ENCODE measurements around the gene IFNLR1.

Gene IFNLR1

GRCh38 chr1:24141311-24141997 lies 45.6 kb downstream of the IFNLR1 start:
- Mint-ChIP-seq H3K4me1 (peaks cover 1 to 5% of the 10 kb centered on the region in 2 donors), H3K9me3 (peaks cover 0 to 2% of the 10 kb centered on the region in 2 donors), H3K36me3 (no peaks in the 10 kb centered on the region), H3K27ac (no peak overlapping the region), H3K27me3 (peaks cover 13 to 17% of the 10 kb centered on the region in 2 donors), H3K4me3 (no peak overlapping the region)
- no peak for DNase-seq
- ATAC-seq (replicated peaks), result no peak

- DNase-seq (no peak), ATAC-seq (replicated peaks) (no peak)
- Mint-ChIP-seq H3K36me3 (no peaks in the 10 kb centered on the region), H3K9me3 (peaks cover 0 to 2% of the 10 kb centered on the region in 2 donors), H3K27me3 (peaks cover 13 to 15% of the 10 kb centered on the region in 2 donors), H3K4me3 (no peak overlapping the region), H3K4me1 (peaks cover 1 to 5% of the 10 kb centered on the region in 2 donors), H3K27ac (no peak overlapping the region)
Observed at GRCh38 chr1:24140741-24141181, 46.3 kb downstream of the IFNLR1 start.

GRCh38 chr1:24139841-24140425 lies 47.2 kb downstream of the IFNLR1 start:
- ATAC-seq (replicated peaks) (no peak), DNase-seq (no peak)
- H3K4me1 Mint-ChIP-seq, result peaks cover 1 to 5% of the 10 kb centered on the region in 2 donors
- H3K27me3 Mint-ChIP-seq, result peaks cover 13 to 15% of the 10 kb centered on the region in 2 donors
- no peaks in the 10 kb centered on the region for H3K36me3 Mint-ChIP-seq
- no peak overlapping the region for H3K4me3 Mint-ChIP-seq
- no peak overlapping the region for H3K27ac Mint-ChIP-seq
- H3K9me3 Mint-ChIP-seq, result peaks cover 0 to 3% of the 10 kb centered on the region in 2 donors

GRCh38 chr1:24139222-24139489 lies 47.9 kb downstream of the IFNLR1 start:
- DNase-seq (no peak), ATAC-seq (replicated peaks) (no peak)
- Mint-ChIP-seq H3K4me3 (no peak overlapping the region), H3K9me3 (peaks cover 0 to 3% of the 10 kb centered on the region in 2 donors), H3K27me3 (peaks cover 7 to 10% of the 10 kb centered on the region in 2 donors), H3K36me3 (peaks cover 0 to 2% of the 10 kb centered on the region in 2 donors), H3K27ac (no peak overlapping the region), H3K4me1 (no peaks in the 10 kb centered on the region)

- H3K27ac Mint-ChIP-seq, result no peak overlapping the region
- H3K36me3 Mint-ChIP-seq, result peaks cover 0 to 3% of the 10 kb centered on the region in 2 donors
- peaks cover 7 to 10% of the 10 kb centered on the region in 2 donors for H3K27me3 Mint-ChIP-seq
- H3K4me3 Mint-ChIP-seq, result no peak overlapping the region
- DNase-seq (no peak), ATAC-seq (replicated peaks) (no peak)
- H3K4me1 Mint-ChIP-seq, result no peaks in the 10 kb centered on the region
- H3K9me3 Mint-ChIP-seq, result peaks cover 0 to 3% of the 10 kb centered on the region in 2 donors
Observed at GRCh38 chr1:24138476-24139221, 48.4 kb downstream of the IFNLR1 start.

- ATAC-seq (replicated peaks), result no peak
- H3K4me1 Mint-ChIP-seq, result no peaks in the 10 kb centered on the region
- no peak for DNase-seq
- no peak overlapping the region for H3K27ac Mint-ChIP-seq
- peaks cover under 1 to 3% of the 10 kb centered on the region in 2 donors for H3K36me3 Mint-ChIP-seq
- no peak overlapping the region for H3K4me3 Mint-ChIP-seq
- peaks cover 0 to 3% of the 10 kb centered on the region in 2 donors for H3K9me3 Mint-ChIP-seq
- H3K27me3 Mint-ChIP-seq, result peaks cover 7 to 10% of the 10 kb centered on the region in 2 donors
Observed at GRCh38 chr1:24136956-24137539, 50.0 kb downstream of the IFNLR1 start.

- DNase-seq (no peak), ATAC-seq (replicated peaks) (no peak)
- peaks cover 0 to 8% of the 10 kb centered on the region in 2 donors for H3K9me3 Mint-ChIP-seq
- no peak overlapping the region for H3K27ac Mint-ChIP-seq
- peaks cover 5 to 6% of the 10 kb centered on the region in 2 donors for H3K27me3 Mint-ChIP-seq
- no peaks in the 10 kb centered on the region for H3K4me1 Mint-ChIP-seq
- peaks cover 3 to 9% of the 10 kb centered on the region in 2 donors for H3K36me3 Mint-ChIP-seq
- H3K4me3 Mint-ChIP-seq, result no peak overlapping the region
Observed at GRCh38 chr1:24134376-24134775, 52.7 kb downstream of the IFNLR1 start.

GRCh38 chr1:24133819-24134218 lies 53.3 kb downstream of the IFNLR1 start:
- H3K36me3 Mint-ChIP-seq, result peaks cover 3 to 9% of the 10 kb centered on the region in 2 donors
- peaks cover 0 to 7% of the 10 kb centered on the region in 2 donors for H3K9me3 Mint-ChIP-seq
- no peak overlapping the region for H3K27ac Mint-ChIP-seq
- ATAC-seq (replicated peaks) (no peak), DNase-seq (no peak)
- peaks cover 6 to 9% of the 10 kb centered on the region in 2 donors for H3K27me3 Mint-ChIP-seq
- no peak overlapping the region for H3K4me3 Mint-ChIP-seq
- H3K4me1 Mint-ChIP-seq, result no peaks in the 10 kb centered on the region

- Mint-ChIP-seq H3K9me3 (peaks cover 0 to 6% of the 10 kb centered on the region in 2 donors), H3K4me1 (no peaks in the 10 kb centered on the region), H3K27me3 (peaks cover 4 to 12% of the 10 kb centered on the region in 2 donors), H3K36me3 (peaks cover 3 to 9% of the 10 kb centered on the region in 2 donors), H3K27ac (no peak overlapping the region), H3K4me3 (no peak overlapping the region)
- DNase-seq, result no peak
- no peak for ATAC-seq (replicated peaks)
Observed at GRCh38 chr1:24130385-24130784, 56.7 kb downstream of the IFNLR1 start.

GRCh38 chr1:24127801-24128363 lies 59.2 kb downstream of the IFNLR1 start:
- Mint-ChIP-seq H3K27ac (no peak overlapping the region), H3K4me3 (no peak overlapping the region), H3K4me1 (no peaks in the 10 kb centered on the region), H3K36me3 (peaks cover 0 to 9% of the 10 kb centered on the region in 2 donors), H3K9me3 (peaks cover 0 to 5% of the 10 kb centered on the region in 2 donors), H3K27me3 (peaks cover 9 to 26% of the 10 kb centered on the region in 2 donors)
- ATAC-seq (replicated peaks) (no peak), DNase-seq (no peak)

- Mint-ChIP-seq H3K27ac (no peak overlapping the region), H3K9me3 (peaks cover 0 to 5% of the 10 kb centered on the region in 2 donors), H3K27me3 (peaks cover 9 to 26% of the 10 kb centered on the region in 2 donors), H3K4me3 (no peak overlapping the region), H3K36me3 (peaks cover 0 to 9% of the 10 kb centered on the region in 2 donors), H3K4me1 (no peaks in the 10 kb centered on the region)
- no peak for ATAC-seq (replicated peaks)
- DNase-seq, result no peak
Observed at GRCh38 chr1:24127134-24127800, 59.8 kb downstream of the IFNLR1 start.

GRCh38 chr1:24126672-24127023 lies 60.4 kb downstream of the IFNLR1 start:
- Mint-ChIP-seq H3K36me3 (peaks cover 0 to 6% of the 10 kb centered on the region in 2 donors), H3K4me3 (no peak overlapping the region), H3K9me3 (peaks cover 0 to 5% of the 10 kb centered on the region in 2 donors), H3K4me1 (no peaks in the 10 kb centered on the region), H3K27ac (no peak overlapping the region), H3K27me3 (peaks cover 9 to 26% of the 10 kb centered on the region in 2 donors)
- DNase-seq, result no peak
- peak in 1 of 2 donors; percentile 43 for ATAC-seq (replicated peaks)

GRCh38 chr1:24126018-24126671 lies 60.9 kb downstream of the IFNLR1 start:
- peaks cover 9 to 31% of the 10 kb centered on the region in 2 donors for H3K27me3 Mint-ChIP-seq
- DNase-seq (no peak), ATAC-seq (replicated peaks) (peak in 1 of 2 donors; percentile 75)
- no peak overlapping the region for H3K4me3 Mint-ChIP-seq
- H3K4me1 Mint-ChIP-seq, result no peaks in the 10 kb centered on the region
- H3K27ac Mint-ChIP-seq, result no peak overlapping the region
- peaks cover 0 to 6% of the 10 kb centered on the region in 2 donors for H3K36me3 Mint-ChIP-seq
- H3K9me3 Mint-ChIP-seq, result peaks cover 0 to 5% of the 10 kb centered on the region in 2 donors

Data from stimulated activated naive B cell treated with anti-CD40 and anti-IgM and Interleukin-4, amounts not matched to agents 10 μg/mL and 1 μg/mL and 100 μg/mL, for 72 hours (primary cell).